GM10266 (cell line): ENCODE results near the gene PCGF3.

Experiments
- DNase-seq: peaks from one replicate; pipeline ENCODE4 v3.0.0; 2012; ENCODE audit errors: extremely low spot score
- CTCF ChIP-seq: IDR thresholded peaks from 2 replicates; pipeline ENCODE4 v1.5.1; 2012; ENCODE audit warnings: mild to moderate bottlenecking, low read depth; ENCODE audit not compliant: control insufficient read depth, insufficient read depth; ENCODE audit errors: missing control alignments

PCGF3 gene

GRCh38 chr4:660401-660800 lies 45.2 kb upstream of the PCGF3 start:
- no peak for TF ChIP-seq CTCF
- DNase-seq = no peak

- no peak for DNase-seq
- no peak for TF ChIP-seq CTCF
These were observed 44.4 kb upstream of the PCGF3 start for GRCh38 chr4:661231-661630.

GRCh38 chr4:661881-662761 lies 43.5 kb upstream of the PCGF3 start:
- TF ChIP-seq CTCF = no peak

DNA sequence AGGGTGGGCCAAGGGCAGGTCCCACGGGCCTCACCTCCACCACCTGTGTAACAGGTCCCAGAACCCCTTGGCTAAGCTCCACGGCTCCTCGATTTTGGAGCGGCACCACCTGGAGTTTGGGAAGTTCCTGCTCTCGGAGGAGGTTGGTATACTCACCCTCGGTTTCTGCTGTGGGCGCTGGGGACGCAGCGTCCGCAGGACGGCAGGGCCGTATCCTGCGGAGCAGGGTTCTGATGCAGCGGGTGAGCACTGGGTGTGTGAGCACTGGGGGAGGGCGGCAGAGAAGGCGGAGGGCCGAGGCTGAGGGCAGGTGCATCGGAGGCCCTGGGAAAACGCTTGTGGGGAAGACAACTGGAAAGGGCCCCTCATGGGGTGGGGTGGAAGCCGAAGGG lies 42.6 kb upstream of the PCGF3 start:
- no peak for TF ChIP-seq CTCF
- no peak for DNase-seq

More at GRCh38 chr4:661881-662761, 43.5 kb upstream of the PCGF3 start:
- DNase-seq = no peak

DNA sequence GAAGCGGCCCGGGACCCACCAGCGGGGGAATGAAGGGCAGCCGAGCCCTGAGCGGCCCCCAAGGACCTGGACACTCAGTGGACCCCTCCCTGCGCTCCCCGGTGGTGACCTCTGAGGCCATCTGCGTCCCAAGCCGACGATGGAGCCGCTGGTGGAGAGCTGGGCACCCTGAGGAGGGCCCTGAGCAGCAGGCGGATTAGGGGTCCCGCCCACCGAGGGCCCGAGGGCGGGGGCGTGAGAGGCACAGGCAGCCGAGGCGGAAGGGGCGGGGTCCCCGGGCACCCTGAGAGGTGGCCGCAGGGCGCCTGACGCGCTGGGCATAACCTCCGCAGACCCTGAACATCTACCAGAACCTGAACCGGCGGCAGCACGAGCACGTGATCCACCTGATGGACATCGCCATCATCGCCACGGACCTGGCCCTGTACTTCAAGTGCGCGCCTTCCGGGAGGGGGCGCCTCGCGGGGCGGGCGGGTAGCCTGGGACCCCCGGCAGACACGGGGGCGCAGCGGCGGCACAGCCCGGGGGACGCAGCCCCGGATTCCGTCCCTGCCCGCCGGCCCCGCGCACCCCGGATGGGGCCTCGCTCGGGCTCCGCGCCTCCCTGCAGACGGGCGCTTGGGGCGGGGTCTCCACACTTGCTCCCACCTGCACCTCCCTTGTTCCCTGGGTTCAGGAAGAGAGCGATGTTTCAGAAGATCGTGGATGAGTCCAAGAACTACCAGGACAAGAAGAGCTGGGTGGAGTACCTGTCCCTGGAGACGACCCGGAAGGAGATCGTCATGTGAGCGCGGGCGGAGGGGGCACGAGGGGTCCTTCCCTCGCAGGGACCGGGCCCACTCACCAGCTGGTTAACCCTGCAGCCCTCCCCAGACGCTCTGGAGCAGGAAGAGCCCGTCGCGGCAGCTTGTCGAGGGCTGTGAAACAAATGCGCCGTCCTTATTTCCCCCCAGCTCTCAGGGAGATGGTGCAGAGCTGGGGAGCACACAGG lies 41.9 kb upstream of the PCGF3 start:
- DNase-seq = peak; percentile 89
- TF ChIP-seq CTCF = no peak

DNA sequence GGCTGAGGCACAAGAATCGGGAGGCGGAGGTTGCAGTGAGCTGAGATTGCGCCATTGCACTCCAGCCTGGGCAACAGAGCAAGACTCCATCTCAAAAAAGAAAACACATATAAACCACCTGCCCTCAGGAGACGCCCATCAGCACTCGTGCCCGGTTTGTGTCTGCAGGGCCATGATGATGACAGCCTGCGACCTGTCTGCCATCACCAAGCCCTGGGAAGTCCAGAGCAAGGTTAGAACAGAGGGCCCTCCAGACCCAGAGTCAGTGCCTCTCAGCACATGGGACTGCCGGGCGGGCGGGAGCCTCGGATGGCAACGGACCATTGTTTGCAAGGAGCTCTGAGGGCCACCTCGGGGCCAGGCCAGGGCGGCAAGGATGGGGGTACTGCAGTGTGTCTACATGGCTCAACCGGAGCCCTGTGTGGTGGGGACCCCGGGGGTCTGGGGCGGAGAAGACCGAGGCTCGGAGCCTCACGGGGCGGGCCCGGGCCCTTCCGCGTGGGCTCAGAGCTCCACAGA lies 40.9 kb upstream of the PCGF3 start:
- DNase-seq = no peak
- TF ChIP-seq CTCF = no peak
